Measurements from ENCODE around the gene MRS2.
"Not testable (repeated sequence)": the region's sequence is repeated elsewhere in the genome, so short reads cannot be mapped to it uniquely, and the experiment has no call there.

The MRS2 gene

DNA sequence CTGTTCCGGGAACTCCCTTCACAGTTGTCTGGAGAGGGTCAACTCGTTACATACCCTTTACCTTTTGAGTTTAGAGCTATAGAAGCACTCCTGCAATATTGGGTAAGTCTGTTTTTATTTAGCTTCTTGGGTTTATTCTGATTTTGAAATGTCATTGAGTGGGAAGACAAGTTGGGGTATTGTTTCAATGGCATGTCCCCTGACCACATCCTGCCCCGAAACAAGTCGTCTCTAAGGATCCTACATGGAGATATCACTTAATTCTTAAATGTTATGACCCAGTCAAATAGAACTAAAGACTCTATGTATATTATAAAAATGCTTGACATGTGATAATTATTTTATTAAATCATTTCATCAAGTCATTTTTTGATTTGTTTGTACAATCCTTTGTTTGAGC lies 9.6 kb downstream of the MRS2 start:
- Histone ChIP-seq H2AFZ (ENCODE audit: low read length) (no peak overlapping the region), H3K4me1 (ENCODE audit: low read length) (peaks cover 21% of the 10 kb centered on the region), H3K27ac (ENCODE audit: low read length) (no peak overlapping the region), H3K79me2 (ENCODE audit: low read length) (peaks cover 36% of the 10 kb centered on the region), H3K4me3 (ENCODE audit: low read length) (no peak overlapping the region), H3K27me3 (replicated peaks; ENCODE audit: insufficient read depth, low read length) (no peaks in the 10 kb centered on the region), H3F3A (ENCODE audit: insufficient read depth, low read length) (peaks cover 12% of the 10 kb centered on the region; the same call in 1 of the 2 replicates), H4K20me1 (ENCODE audit: insufficient read depth, low read length) (no peaks in the 10 kb centered on the region; the same call in 1 of the 2 replicates), H3K9me2 (replicated peaks; ENCODE audit: insufficient read depth, low read length) (no peaks in the 10 kb centered on the region), H3K36me3 (replicated peaks; ENCODE audit: insufficient read depth, low read length) (peaks cover 10% of the 10 kb centered on the region), H3K9ac (ENCODE audit: low read length) (no peak overlapping the region), H3K9me3 (replicated peaks; ENCODE audit: insufficient read depth, low read length) (no peaks in the 10 kb centered on the region), H3K4me2 (ENCODE audit: low read depth, low read length) (no peak overlapping the region)
- DNase-seq: no peak
- TF ChIP-seq EZH2phosphoT487 (IDR thresholded peaks at IDR 0.05; ENCODE audit: low read length) (no peak), EZH2 (optimal IDR thresholded peaks at IDR 0.05; ENCODE audit: low read depth, low read length) (no peak)
- TF ChIP-seq, protein P1, sequence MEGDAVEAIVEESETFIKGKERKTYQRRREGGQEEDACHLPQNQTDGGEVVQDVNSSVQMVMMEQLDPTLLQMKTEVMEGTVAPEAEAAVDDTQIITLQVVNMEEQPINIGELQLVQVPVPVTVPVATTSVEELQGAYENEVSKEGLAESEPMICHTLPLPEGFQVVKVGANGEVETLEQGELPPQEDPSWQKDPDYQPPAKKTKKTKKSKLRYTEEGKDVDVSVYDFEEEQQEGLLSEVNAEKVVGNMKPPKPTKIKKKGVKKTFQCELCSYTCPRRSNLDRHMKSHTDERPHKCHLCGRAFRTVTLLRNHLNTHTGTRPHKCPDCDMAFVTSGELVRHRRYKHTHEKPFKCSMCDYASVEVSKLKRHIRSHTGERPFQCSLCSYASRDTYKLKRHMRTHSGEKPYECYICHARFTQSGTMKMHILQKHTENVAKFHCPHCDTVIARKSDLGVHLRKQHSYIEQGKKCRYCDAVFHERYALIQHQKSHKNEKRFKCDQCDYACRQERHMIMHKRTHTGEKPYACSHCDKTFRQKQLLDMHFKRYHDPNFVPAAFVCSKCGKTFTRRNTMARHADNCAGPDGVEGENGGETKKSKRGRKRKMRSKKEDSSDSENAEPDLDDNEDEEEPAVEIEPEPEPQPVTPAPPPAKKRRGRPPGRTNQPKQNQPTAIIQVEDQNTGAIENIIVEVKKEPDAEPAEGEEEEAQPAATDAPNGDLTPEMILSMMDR (IDR thresholded peaks at IDR 0.05; ENCODE audit: low read length): no peak

DNA sequence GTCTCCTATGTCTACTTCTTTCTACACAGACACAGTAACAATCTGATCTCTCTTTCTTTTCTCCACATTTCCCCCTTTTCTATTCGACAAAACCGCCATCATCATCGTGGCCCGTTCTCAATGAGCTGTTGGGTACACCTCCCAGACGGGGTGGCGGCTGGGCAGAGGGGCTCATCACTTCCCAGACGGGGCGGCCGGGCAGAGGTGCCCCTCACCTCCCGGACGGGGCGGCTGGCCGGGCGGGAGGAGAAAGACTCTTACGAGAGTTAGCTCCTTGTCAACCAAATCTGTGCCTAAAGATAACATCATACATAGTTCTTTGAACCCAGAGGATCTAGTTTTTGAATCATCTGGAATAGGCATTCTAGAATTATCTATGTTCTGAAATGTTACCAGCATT lies 11.8 kb downstream of the MRS2 start:
- not testable (repeated sequence) for H3K27ac ChIP-seq (ENCODE audit: low read length)

DNA sequence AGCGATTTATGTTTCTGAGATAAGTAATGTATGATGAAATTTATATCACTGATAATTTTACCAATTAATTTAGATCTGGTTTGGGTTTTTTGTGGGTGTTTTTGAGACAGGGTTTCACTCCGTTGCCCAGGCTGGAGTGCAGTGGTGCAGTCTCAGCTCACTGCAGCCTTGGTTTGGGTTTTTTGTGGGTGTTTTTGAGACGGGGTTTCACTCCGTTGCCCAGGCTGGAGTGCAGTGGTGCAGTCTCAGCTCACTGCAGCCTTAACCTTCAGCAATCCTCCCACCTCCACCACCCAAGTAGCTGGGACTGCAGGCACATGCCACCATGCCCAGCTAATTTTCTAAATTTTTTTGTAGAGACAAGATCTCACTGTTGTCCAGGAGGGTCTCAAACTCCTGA lies 13.0 kb downstream of the MRS2 start:
- no peaks in the 10 kb centered on the region for H3K4me1 ChIP-seq (ENCODE audit: low read length)
- H3K9me3 ChIP-seq (replicated peaks; ENCODE audit: insufficient read depth, low read length): no peaks in the 10 kb centered on the region
- DNase-seq: no peak
- H3K79me2 ChIP-seq (ENCODE audit: low read length): peaks cover 3% of the 10 kb centered on the region; the same call in 1 of the 2 replicates
- TF ChIP-seq, protein P1 (IDR thresholded peaks at IDR 0.05; ENCODE audit: low read length): no peak
- TF ChIP-seq EZH2 (optimal IDR thresholded peaks at IDR 0.05; ENCODE audit: low read depth, low read length) (no peak), EZH2phosphoT487 (IDR thresholded peaks at IDR 0.05; ENCODE audit: low read length) (no peak)
- no peaks in the 10 kb centered on the region for H4K20me1 ChIP-seq (ENCODE audit: insufficient read depth, low read length)
- peaks cover 15% of the 10 kb centered on the region for H3K36me3 ChIP-seq (replicated peaks; ENCODE audit: insufficient read depth, low read length)
- no peak overlapping the region for H3K4me3 ChIP-seq (ENCODE audit: low read length)
- H3F3A ChIP-seq (ENCODE audit: insufficient read depth, low read length): no peaks in the 10 kb centered on the region; the same call in 1 of the 2 replicates
- H3K9ac ChIP-seq (ENCODE audit: low read length): no peak overlapping the region
- H2AFZ ChIP-seq (ENCODE audit: low read length): no peak overlapping the region
- H3K9me2 ChIP-seq (replicated peaks; ENCODE audit: insufficient read depth, low read length): no peaks in the 10 kb centered on the region
- H3K4me2 ChIP-seq (ENCODE audit: low read depth, low read length): no peak overlapping the region
- H3K27me3 ChIP-seq (replicated peaks; ENCODE audit: insufficient read depth, low read length): no peaks in the 10 kb centered on the region
- no peak overlapping the region for H3K27ac ChIP-seq (ENCODE audit: low read length)

More for the DNA sequence above, 11.8 kb downstream of the MRS2 start:
- not testable (repeated sequence) for H3K4me1 ChIP-seq (ENCODE audit: low read length); H3K9me3 ChIP-seq (replicated peaks; ENCODE audit: insufficient read depth, low read length); H3K9me2 ChIP-seq (replicated peaks; ENCODE audit: insufficient read depth, low read length); H3K4me2 ChIP-seq (ENCODE audit: low read depth, low read length); H3K4me3 ChIP-seq (ENCODE audit: low read length); H2AFZ ChIP-seq (ENCODE audit: low read length); H4K20me1 ChIP-seq (ENCODE audit: insufficient read depth, low read length); DNase-seq; H3K27me3 ChIP-seq (replicated peaks; ENCODE audit: insufficient read depth, low read length); H3K9ac ChIP-seq (ENCODE audit: low read length); H3F3A ChIP-seq (ENCODE audit: insufficient read depth, low read length)
- peaks cover 15% of the 10 kb centered on the region for H3K79me2 ChIP-seq (ENCODE audit: low read length)
- peaks cover 11% of the 10 kb centered on the region for H3K36me3 ChIP-seq (replicated peaks; ENCODE audit: insufficient read depth, low read length)

DNA sequence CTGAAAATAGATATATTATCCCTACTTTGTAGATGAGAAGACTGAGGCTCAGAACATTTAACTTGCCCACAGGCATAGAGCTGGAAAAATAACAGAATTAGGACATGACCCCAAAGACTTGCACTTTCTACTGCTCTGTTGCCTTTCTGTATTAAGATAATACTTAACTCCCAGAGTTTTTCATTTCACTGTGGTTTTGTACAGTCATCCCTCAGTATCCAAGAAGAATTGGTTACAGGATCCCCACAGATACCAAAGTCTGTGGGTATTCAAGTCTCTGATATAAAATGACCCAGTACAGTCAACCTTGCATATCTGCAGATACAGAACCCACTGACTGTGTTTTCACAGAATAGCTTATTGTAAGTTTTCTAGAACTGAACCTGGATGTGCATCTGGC lies 16.8 kb downstream of the MRS2 start:
- Histone ChIP-seq H3K4me3 (ENCODE audit: low read length) (no peak overlapping the region), H3K36me3 (replicated peaks; ENCODE audit: insufficient read depth, low read length) (peaks cover 17% of the 10 kb centered on the region; the same call in 1 of the 2 replicates), H3F3A (ENCODE audit: insufficient read depth, low read length) (no peaks in the 10 kb centered on the region), H3K4me2 (ENCODE audit: low read depth, low read length) (no peak overlapping the region), H3K9me2 (replicated peaks; ENCODE audit: insufficient read depth, low read length) (no peaks in the 10 kb centered on the region), H3K79me2 (ENCODE audit: low read length) (no peaks in the 10 kb centered on the region), H3K27ac (ENCODE audit: low read length) (no peak overlapping the region), H3K27me3 (replicated peaks; ENCODE audit: insufficient read depth, low read length) (no peaks in the 10 kb centered on the region), H3K4me1 (ENCODE audit: low read length) (no peaks in the 10 kb centered on the region), H3K9me3 (replicated peaks; ENCODE audit: insufficient read depth, low read length) (no peaks in the 10 kb centered on the region), H2AFZ (ENCODE audit: low read length) (no peak overlapping the region), H4K20me1 (ENCODE audit: insufficient read depth, low read length) (no peaks in the 10 kb centered on the region), H3K9ac (ENCODE audit: low read length) (no peak overlapping the region)
- no peak for DNase-seq
- TF ChIP-seq EZH2 (optimal IDR thresholded peaks at IDR 0.05; ENCODE audit: low read depth, low read length): no peak
- no peak for TF ChIP-seq EZH2phosphoT487 (IDR thresholded peaks at IDR 0.05; ENCODE audit: low read length)
- TF ChIP-seq, protein P1 (IDR thresholded peaks at IDR 0.05; ENCODE audit: low read length): no peak
